HCT116 (cell line): ENCODE data around the gene MYRFL. TPM values are rescaled to one million over a fixed set of nuclear protein-coding genes. Genes with fewer than 3 reads are reported as not detected.

Experiments
- ATAC-seq: fragments of 200-7000 bp; cut with Tn5 transposase; 2 replicates; pipeline ENCODE4 v1.9.1; 2020; ENCODE audit warnings: mild to moderate bottlenecking, moderate library complexity
- BruUV-seq: library from RNA; stranded (reverse); fragments of 400-500 nt; replicated peaks from 2 replicates; lab custom pipeline; 2021; lab: Mats Ljungman, UMichigan
- CTCF ChIA-PET: fragments of 300-600 bp; sonication (Branson Sonifier 250); formaldehyde crosslinking; loops from one replicate; lab custom pipeline; 2021; ENCODE audit warnings: antibody characterized with exemption; lab: Charles Lee
- POLR2A ChIA-PET: fragments of 300-600, 350-600 bp; sonication (Branson Sonifier 250); formaldehyde crosslinking; loops from one replicate; lab custom pipeline; 2021; ENCODE audit warnings: antibody characterized with exemption; lab: Charles Lee
- RAD21 ChIA-PET, 2 experiments: fragments of 300-600 bp; sonication (Branson Sonifier 250); formaldehyde crosslinking; loops; one replicate each; lab custom pipeline; 2023; ENCODE audit warnings: low total read pairs in 2 of 2; ENCODE audit not compliant: uncharacterized antibody in 2 of 2, unreplicated experiment in 2 of 2, low non-redundant PET in 1 of 2; lab: Charles Lee
- DNase-seq: peaks from one replicate; pipeline ENCODE4 v3.0.0-alpha.2; 2010; ENCODE audit warnings: low read depth, low spot score
- H2AFZ ChIP-seq: fragments of 200-600 bp; shearing (Covaris generic), sonication (generic); 2 replicates; pipeline ENCODE4 v1.6.1; 2017; ENCODE audit warnings: low read depth, mixed run types, mixed read lengths, antibody characterized with exemption, low read length; ENCODE audit not compliant: poor library complexity, severe bottlenecking
- H3K27ac ChIP-seq: 2 replicates; pipeline ENCODE4 v1.5.1; 2012; ENCODE audit warnings: low read depth, low read length
- H3K27me3 ChIP-seq: fragments of 200-600 bp; sonication (generic); 2 replicates; pipeline ENCODE4 v1.6.1; 2016; ENCODE audit warnings: mixed run types, low read length, mixed read lengths; ENCODE audit not compliant: insufficient read depth
- H3K36me3 ChIP-seq, 2 experiments: fragments of 200-500 bp in 1 of 2; fragments of 200-600 bp in 1 of 2; sonication (Bioruptor generic) in 1 of 2; sonication (generic) in 1 of 2; 2 replicates each; pipeline versions ENCODE4 v1.5.1 to v1.6.1; 2014 to 2016; ENCODE audit warnings: low read length in 2 of 2, inconsistent platforms in 1 of 2, mixed read lengths in 1 of 2, mixed run types in 1 of 2; ENCODE audit not compliant: insufficient read depth in 2 of 2, control insufficient read depth in 1 of 2
- H3K4me1 ChIP-seq, 2 experiments: fragments of 200-600 bp in 1 of 2; sonication (generic) in 1 of 2; 2 replicates each; pipeline versions ENCODE4 v1.5.1 to v1.6.1; 2012 to 2017; ENCODE audit warnings: low read length in 2 of 2, inconsistent platforms in 1 of 2, mild to moderate bottlenecking in 1 of 2, mixed read lengths in 1 of 2, mixed run types in 1 of 2, moderate library complexity in 1 of 2; ENCODE audit not compliant: insufficient read depth in 2 of 2, control insufficient read depth in 1 of 2
- H3K4me2 ChIP-seq: fragments of 200-600 bp; sonication (generic); 2 replicates; pipeline ENCODE4 v1.6.1; 2017; ENCODE audit warnings: mixed run types, low read length, mixed read lengths
- H3K4me3 ChIP-seq, 2 experiments: fragments of 200-600 bp in 1 of 2; sonication (generic) in 1 of 2; replicated peaks in 1 of 2; 2 replicates each; pipeline ENCODE4 v1.5.1; 2011 to 2016; ENCODE audit warnings: low read length in 2 of 2, control low read depth in 1 of 2, low read depth in 1 of 2, mild to moderate bottlenecking in 1 of 2, mixed read lengths in 1 of 2, mixed run types in 1 of 2
- H3K79me2 ChIP-seq: fragments of 200-600 bp; sonication (generic); 2 replicates; pipeline ENCODE4 v1.6.1; 2017; ENCODE audit warnings: mild to moderate bottlenecking, mixed run types, low read length, moderate library complexity, mixed read lengths; ENCODE audit not compliant: insufficient read depth
- H3K9ac ChIP-seq: fragments of 200-600 bp; sonication (generic); 2 replicates; pipeline ENCODE4 v1.6.1; 2016; ENCODE audit warnings: low read length, mixed read lengths
- H3K9me2 ChIP-seq: fragments of 200-600 bp; sonication (generic), shearing (Covaris generic); 2 replicates; pipeline ENCODE4 v1.6.1; 2017; ENCODE audit warnings: mixed run types, mild to moderate bottlenecking, moderate library complexity; ENCODE audit not compliant: insufficient read depth
- H3K9me3 ChIP-seq, 2 experiments: fragments of 200-500 bp in 1 of 2; fragments of 200-600 bp in 1 of 2; sonication (Bioruptor generic) in 1 of 2; sonication (generic) in 1 of 2; 2 replicates each; pipeline ENCODE4 v1.6.1; 2014 to 2017; ENCODE audit warnings: low read length in 2 of 2, mixed read lengths in 2 of 2, inconsistent platforms in 1 of 2, low read depth in 1 of 2, mild to moderate bottlenecking in 1 of 2, mixed run types in 1 of 2, moderate library complexity in 1 of 2; ENCODE audit not compliant: control insufficient read depth in 1 of 2, insufficient read depth in 1 of 2
- H4K20me1 ChIP-seq: fragments of 200-600 bp; sonication (generic), shearing (Covaris generic); 2 replicates; pipeline ENCODE4 v1.6.1; 2017; ENCODE audit warnings: mixed run types, mild to moderate bottlenecking, moderate library complexity; ENCODE audit not compliant: insufficient read depth
- CTCF ChIP-seq, 3 experiments: fragments of 200-600 bp in 1 of 3; sonication (generic) in 1 of 3; IDR thresholded peaks in 2 of 3; conservative IDR thresholded peaks in 1 of 3; 2 replicates each; pipeline ENCODE4 v1.5.1; 2012 to 2017; ENCODE audit warnings: low read depth in 2 of 3, low read length in 2 of 3, antibody characterized with exemption in 1 of 3, borderline replicate concordance in 1 of 3, control low read depth in 1 of 3, mild to moderate bottlenecking in 1 of 3, mixed read lengths in 1 of 3, mixed run types in 1 of 3, moderate library complexity in 1 of 3; ENCODE audit not compliant: insufficient read depth in 1 of 3
- ELF1 ChIP-seq: IDR thresholded peaks from 2 replicates; pipeline ENCODE4 v1.6.1; 2012; ENCODE audit warnings: low read depth, borderline replicate concordance
- RAD21 ChIP-seq: IDR thresholded peaks from 2 replicates; pipeline ENCODE4 v1.6.1; 2012; ENCODE audit warnings: low read depth, mild to moderate bottlenecking
- intact Hi-C: fragments of 100-400 bp; cut with micrococcal nuclease; formaldehyde crosslinking; loops from 2 replicates; pipeline ENCODE4 v1.10.0; 2022
- total RNA-seq: library from RNA; stranded (reverse); gene quantifications from one replicate; pipeline ENCODE4 v1.2.1, GENCODE V29; 2021; ENCODE audit not compliant: unreplicated experiment

Gene MYRFL
- total RNA-seq, 1 experiment from 2014 or later = 0.30 TPM

DNA sequence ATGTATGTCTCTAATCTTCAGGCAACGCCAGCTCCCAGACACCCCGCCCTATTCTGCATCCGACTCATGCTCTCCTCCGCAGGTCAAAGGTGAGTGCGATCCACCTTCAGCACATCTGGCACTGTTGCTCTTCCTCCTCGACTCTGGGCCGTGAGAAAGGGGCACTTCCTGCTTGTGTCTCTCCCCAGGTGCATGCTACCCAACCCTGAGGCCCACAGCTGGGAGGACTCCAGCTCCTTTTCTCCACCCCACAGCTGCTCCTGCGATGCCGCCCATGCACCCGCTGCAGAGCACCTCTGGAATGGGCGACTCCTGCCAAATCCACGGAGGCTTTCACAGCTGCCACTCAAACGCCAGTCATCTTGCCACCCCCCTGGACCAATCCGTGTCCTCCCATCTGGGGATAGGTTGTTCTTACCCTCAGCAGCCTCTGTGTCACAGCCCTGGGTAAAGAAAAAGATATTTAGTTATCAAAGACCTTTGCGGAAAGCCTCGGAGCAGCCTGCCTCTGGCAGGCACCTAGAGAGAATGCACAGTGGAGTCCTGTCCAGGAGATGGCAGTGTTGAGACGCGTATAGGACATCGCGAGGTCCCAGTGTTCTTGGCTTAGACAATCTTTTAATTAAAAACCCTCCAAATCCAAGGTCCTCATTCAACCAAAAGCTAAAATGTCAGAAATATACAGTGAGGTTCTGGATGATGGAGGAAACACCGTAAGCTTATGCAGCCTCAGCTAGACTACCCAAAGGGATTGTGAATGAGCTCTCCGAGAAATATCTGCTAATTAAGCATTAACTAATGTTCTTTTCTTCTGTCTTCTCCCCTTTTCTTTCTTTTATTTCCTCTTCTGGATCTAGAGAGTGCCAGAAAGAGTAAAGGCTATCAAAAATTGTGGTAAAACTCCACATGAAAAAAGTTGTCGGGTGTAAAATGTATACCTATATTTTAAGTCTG, 54.3 kb downstream of the MYRFL start:
- no TSS peak for BruUV-seq
- RAD21 ChIA-PET = interaction anchor here (0.5 to 1.9 kb wide), 5 partner anchors 522 to 853 kb away, joined by 3 to 8 read pairs (median 3); no protein-coding TSS in a partner anchor

More for the DNA sequence above, 54.3 kb downstream of the MYRFL start:
- POLR2A ChIA-PET = no interaction called here
- Histone ChIP-seq H3K4me3 (peak overlapping the region; percentile 18 to 50), H3K9me2 (no peaks in the 10 kb centered on the region), H3K4me1 (peaks cover 0 to 8% of the 10 kb centered on the region in 2 experiments; a peak in 2 of 4 replicates), H3K9ac (no peak overlapping the region), H3K4me2 (peak overlapping the region; percentile 70), H2AFZ (peak overlapping the region; percentile 95), H3K9me3 (no peaks in the 10 kb centered on the region), H3K27me3 (no peaks in the 10 kb centered on the region), H3K27ac (no peak overlapping the region), H3K79me2 (no peaks in the 10 kb centered on the region), H4K20me1 (no peaks in the 10 kb centered on the region), H3K36me3 (no peaks in the 10 kb centered on the region)
- TF ChIP-seq CTCF (IDR thresholded peaks at IDR 0.05 in 2 of 3, conservative IDR thresholded peaks at IDR 0.05 in 1 of 3; ENCODE audit: borderline replicate concordance in 1 of 3, insufficient read depth in 1 of 3, low read depth in 2 of 3, low read length in 2 of 3) (peak; percentile 79 to 95 (median 79)), RAD21 (peak; percentile 96), ELF1 (no peak)
- peak; percentile 59 for DNase-seq
- intact Hi-C loops = loop anchor here (1.0 to 10.0 kb wide), 7 partner anchors 97 to 1133 kb away; partner anchors contain the start of gene YEATS4
- peak; percentile 96 for ATAC-seq
- CTCF ChIA-PET = interaction anchor here (0.6 to 2.7 kb wide), 14 partner anchors 8 to 1135 kb away, joined by 3 to 28 read pairs (median 4); no protein-coding TSS in a partner anchor
